Activated T-cell treated with anti-CD3 and anti-CD28 coated beads for 4 hours (primary cell): ENCODE results near the gene FLT1.

ENCODE experiments used
- DNase-seq: peaks from one replicate; pipeline ENCODE4 v3.0.0-alpha.2; 2020

FLT1 gene

GRCh38 chr13:28337166-28338005 is 157.5 kb downstream of the FLT1 start:
- DNase-seq, result no peak

GRCh38 chr13:28336193-28336657 is 158.7 kb downstream of the FLT1 start:
- no peak for DNase-seq

- DNase-seq, result no peak
Measured at GRCh38 chr13:28333204-28333881, 161.6 kb downstream of the FLT1 start.

GRCh38 chr13:28329395-28330158 is 165.4 kb downstream of the FLT1 start:
- DNase-seq, result no peak

- DNase-seq, result no peak
Measured at GRCh38 chr13:28328271-28328607, 166.7 kb downstream of the FLT1 start.

- DNase-seq, result no peak
Measured at GRCh38 chr13:28327373-28328270, 167.3 kb downstream of the FLT1 start.

GRCh38 chr13:28326056-28326455 is 168.9 kb downstream of the FLT1 start:
- DNase-seq, result no peak

GRCh38 chr13:28325022-28325421 is 169.9 kb downstream of the FLT1 start:
- no peak for DNase-seq

- DNase-seq, result peak; percentile 35
Measured at GRCh38 chr13:28324181-28324789, 170.6 kb downstream of the FLT1 start.

- no peak for DNase-seq
Measured at GRCh38 chr13:28322256-28322905, 172.5 kb downstream of the FLT1 start.

- no peak for DNase-seq
Measured at GRCh38 chr13:28321756-28322155, 173.2 kb downstream of the FLT1 start.

GRCh38 chr13:28320884-28321574 is 173.9 kb downstream of the FLT1 start:
- no peak for DNase-seq

- DNase-seq, result no peak
Measured at GRCh38 chr13:28320209-28320608, 174.7 kb downstream of the FLT1 start.

GRCh38 chr13:28319528-28319927 is 175.4 kb downstream of the FLT1 start:
- no peak for DNase-seq

GRCh38 chr13:28318496-28318895 is 176.4 kb downstream of the FLT1 start:
- no peak for DNase-seq

- no peak for DNase-seq
Measured at GRCh38 chr13:28316836-28317235, 178.1 kb downstream of the FLT1 start.

GRCh38 chr13:28316129-28316528 is 178.8 kb downstream of the FLT1 start:
- DNase-seq, result no peak

- DNase-seq, result no peak
Measured at GRCh38 chr13:28314879-28315278, 180.0 kb downstream of the FLT1 start.

GRCh38 chr13:28313579-28313978 is 181.3 kb downstream of the FLT1 start:
- DNase-seq, result no peak

- no peak for DNase-seq
Measured at GRCh38 chr13:28306325-28306724, 188.6 kb downstream of the FLT1 start.

GRCh38 chr13:28301839-28302238 is 193.1 kb downstream of the FLT1 start:
- DNase-seq, result no peak
